DND-41 (cell line): ENCODE data around the gene ASIC3.

Experiments used
- ATAC-seq: fragments of 200-7000 bp; cut with Tn5 transposase; 3 replicates; pipeline ENCODE4 v1.9.1; 2021; ENCODE audit warnings: low read depth; ENCODE audit not compliant: insufficient read depth
- DNase-seq: peaks from one replicate; pipeline ENCODE4 v3.0.0-alpha.2; 2020
- H2AFZ ChIP-seq: 2 replicates; pipeline ENCODE4 v1.6.0; 2012; ENCODE audit warnings: low read depth, low read length
- H3K27ac ChIP-seq: 2 replicates; pipeline ENCODE4 v1.5.1; 2012; ENCODE audit warnings: low read length, inconsistent platforms
- H3K27me3 ChIP-seq: fragments of 200-600 bp; sonication (generic); 2 replicates; pipeline ENCODE4 v1.6.0; 2012; ENCODE audit warnings: low read length, mild to moderate bottlenecking, inconsistent platforms; ENCODE audit not compliant: insufficient read depth, poor library complexity
- H3K36me3 ChIP-seq: 2 replicates; pipeline ENCODE4 v1.5.1; 2012; ENCODE audit warnings: low read length, inconsistent platforms; ENCODE audit not compliant: insufficient read depth
- H3K4me1 ChIP-seq: 2 replicates; pipeline ENCODE4 v1.5.1; 2012; ENCODE audit warnings: mild to moderate bottlenecking, low read length; ENCODE audit not compliant: insufficient read depth
- H3K4me2 ChIP-seq: 2 replicates; pipeline ENCODE4 v1.6.0; 2012; ENCODE audit warnings: mild to moderate bottlenecking, moderate library complexity, low read length, inconsistent platforms; ENCODE audit not compliant: insufficient read depth
- H3K4me3 ChIP-seq, 2 experiments: fragments of 200-600 bp in 1 of 2; shearing (Covaris generic) in 1 of 2; 2 replicates each; pipeline ENCODE4 v1.5.1; 2012 to 2016; ENCODE audit warnings: inconsistent platforms in 2 of 2, low read length in 2 of 2, mild to moderate bottlenecking in 2 of 2, low read depth in 1 of 2, moderate library complexity in 1 of 2
- H3K79me2 ChIP-seq: 2 replicates; pipeline ENCODE4 v1.6.0; 2012; ENCODE audit warnings: low read length, inconsistent platforms; ENCODE audit not compliant: insufficient read depth
- H3K9ac ChIP-seq: 2 replicates; pipeline ENCODE4 v1.6.0; 2012; ENCODE audit warnings: low read depth, mild to moderate bottlenecking, inconsistent platforms, low read length, moderate library complexity
- H3K9me3 ChIP-seq: 2 replicates; pipeline ENCODE4 v1.5.1; 2012; ENCODE audit warnings: low read length, moderate library complexity, mild to moderate bottlenecking, inconsistent platforms; ENCODE audit not compliant: insufficient read depth, severe bottlenecking
- H4K20me1 ChIP-seq: 2 replicates; pipeline ENCODE4 v1.6.0; 2012; ENCODE audit warnings: low read length; ENCODE audit not compliant: insufficient read depth
- CTCF ChIP-seq: IDR thresholded peaks from 2 replicates; pipeline ENCODE4 v1.5.1; 2012; ENCODE audit warnings: borderline replicate concordance, low read length, moderate library complexity, mild to moderate bottlenecking; ENCODE audit not compliant: poor library complexity, severe bottlenecking; ENCODE audit errors: extremely low read depth
- EZH2 ChIP-seq: IDR thresholded peaks from 3 replicates; pipeline ENCODE4 v1.6.1; 2012; ENCODE audit warnings: borderline replicate concordance, low read depth, mild to moderate bottlenecking, moderate library complexity, low read length, inconsistent platforms; ENCODE audit not compliant: severe bottlenecking

Gene ASIC3

GRCh38 chr7:151064454-151064853 lies 16.1 kb downstream of the ASIC3 start:
- H3K36me3 ChIP-seq: peaks cover 74% of the 10 kb centered on the region

GRCh38 chr7:151064993-151065392 lies 16.7 kb downstream of the ASIC3 start:
- Histone ChIP-seq H3K27me3 (no peaks in the 10 kb centered on the region), H2AFZ (no peak overlapping the region), H3K4me1 (peaks cover 27% of the 10 kb centered on the region), H3K27ac (no peak overlapping the region), H3K9ac (no peak overlapping the region), H3K4me3 (no peak overlapping the region), H3K36me3 (peaks cover 80% of the 10 kb centered on the region), H4K20me1 (peaks cover 37% of the 10 kb centered on the region), H3K9me3 (no peaks in the 10 kb centered on the region), H3K4me2 (no peak overlapping the region), H3K79me2 (peaks cover 28% of the 10 kb centered on the region)
- no peak for ATAC-seq
- TF ChIP-seq EZH2 (no peak), CTCF (no peak)
- no peak for DNase-seq

More at GRCh38 chr7:151064454-151064853, 16.1 kb downstream of the ASIC3 start:
- Histone ChIP-seq H3K27ac (no peak overlapping the region), H3K79me2 (peaks cover 30% of the 10 kb centered on the region), H4K20me1 (peaks cover 37% of the 10 kb centered on the region), H3K9me3 (no peaks in the 10 kb centered on the region), H3K27me3 (no peaks in the 10 kb centered on the region), H3K4me1 (peaks cover 28% of the 10 kb centered on the region), H3K4me2 (no peak overlapping the region), H3K4me3 (no peak overlapping the region), H3K9ac (no peak overlapping the region), H2AFZ (no peak overlapping the region)
- ATAC-seq: no peak
- TF ChIP-seq CTCF: no peak
- TF ChIP-seq EZH2: no peak
- DNase-seq: no peak

- peaks cover 34% of the 10 kb centered on the region for H4K20me1 ChIP-seq
- H2AFZ ChIP-seq: no peak overlapping the region
- H3K9me3 ChIP-seq: no peaks in the 10 kb centered on the region
- no peak overlapping the region for H3K4me2 ChIP-seq
- no peak overlapping the region for H3K4me3 ChIP-seq
- ATAC-seq (no peak), DNase-seq (no peak)
- no peak for TF ChIP-seq EZH2
- peaks cover 85% of the 10 kb centered on the region for H3K36me3 ChIP-seq
- peaks cover 23% of the 10 kb centered on the region for H3K79me2 ChIP-seq
- no peak overlapping the region for H3K9ac ChIP-seq
- H3K4me1 ChIP-seq: peaks cover 22% of the 10 kb centered on the region
- no peaks in the 10 kb centered on the region for H3K27me3 ChIP-seq
- no peak overlapping the region for H3K27ac ChIP-seq
Observed at GRCh38 chr7:151065516-151065915, 17.2 kb downstream of the ASIC3 start.

GRCh38 chr7:151066273-151066974 lies 18.1 kb downstream of the ASIC3 start:
- H3K9me3 ChIP-seq: no peaks in the 10 kb centered on the region
- H3K79me2 ChIP-seq: peaks cover 14% of the 10 kb centered on the region
- H3K4me2 ChIP-seq: no peak overlapping the region
- H3K36me3 ChIP-seq: peaks cover 93% of the 10 kb centered on the region
- no peak for ATAC-seq
- no peak overlapping the region for H3K27ac ChIP-seq
- H3K4me1 ChIP-seq: peaks cover 13% of the 10 kb centered on the region
- no peak overlapping the region for H3K4me3 ChIP-seq
- no peak for TF ChIP-seq CTCF
- TF ChIP-seq EZH2: no peak
- H2AFZ ChIP-seq: no peak overlapping the region
- H4K20me1 ChIP-seq: peaks cover 24% of the 10 kb centered on the region
- H3K27me3 ChIP-seq: no peaks in the 10 kb centered on the region
- H3K9ac ChIP-seq: no peak overlapping the region
- no peak for DNase-seq
